ENCODE measurements around the gene CRIP2.

CRIP2 gene

GRCh38 chr14:105487449-105487985 lies 12.9 kb downstream of the CRIP2 start:
- peak in 1 of 3 donors; percentile 57 for DNase-seq (ENCODE audit: low read depth in 3 of 3, low spot score in 1 of 3)

- no peak for DNase-seq (ENCODE audit: low read depth in 3 of 3, low spot score in 1 of 3)
Measured at GRCh38 chr14:105487986-105488777, 13.6 kb downstream of the CRIP2 start.

GRCh38 chr14:105488781-105489541 lies 14.3 kb downstream of the CRIP2 start:
- DNase-seq (ENCODE audit: low read depth in 3 of 3, low spot score in 1 of 3) = no peak

- DNase-seq (ENCODE audit: low read depth in 3 of 3, low spot score in 1 of 3) = peak; percentile 66 to 77 (median 72)
Measured at GRCh38 chr14:105489542-105490266, 15.1 kb downstream of the CRIP2 start.

- DNase-seq (ENCODE audit: low read depth in 3 of 3, low spot score in 1 of 3) = no peak
Measured at GRCh38 chr14:105490267-105490571, 15.6 kb downstream of the CRIP2 start.

GRCh38 chr14:105490572-105491365 lies 16.1 kb downstream of the CRIP2 start, which contains the start of gene TEDC1:
Gene TEDC1, plus strand, starts transcription at chr14:105491246. Its CDS starts 130 bp downstream, at chr14:105491376.
- peak; percentile 94 to 98 (median 98) for DNase-seq (ENCODE audit: low read depth in 3 of 3, low spot score in 1 of 3)

GRCh38 chr14:105491366-105491973 lies 16.8 kb downstream of the CRIP2 start:
- DNase-seq (ENCODE audit: low read depth in 3 of 3, low spot score in 1 of 3) = peak in 2 of 3 donors; percentile 66 to 87

- DNase-seq (ENCODE audit: low read depth in 3 of 3, low spot score in 1 of 3) = no peak
Measured at GRCh38 chr14:105492031-105492970, 17.7 kb downstream of the CRIP2 start.

- no peak for DNase-seq (ENCODE audit: low read depth in 3 of 3, low spot score in 1 of 3)
Measured at GRCh38 chr14:105492971-105493871, 18.6 kb downstream of the CRIP2 start.

- no peak for DNase-seq (ENCODE audit: low read depth in 3 of 3, low spot score in 1 of 3)
Measured at GRCh38 chr14:105493921-105494605, 19.4 kb downstream of the CRIP2 start.

GRCh38 chr14:105494606-105494929 lies 19.9 kb downstream of the CRIP2 start:
- DNase-seq (ENCODE audit: low read depth in 3 of 3, low spot score in 1 of 3) = no peak

GRCh38 chr14:105495101-105495989 lies 20.7 kb downstream of the CRIP2 start:
- no peak for DNase-seq (ENCODE audit: low read depth in 3 of 3, low spot score in 1 of 3)

- no peak for DNase-seq (ENCODE audit: low read depth in 3 of 3, low spot score in 1 of 3)
Measured at GRCh38 chr14:105495990-105496830, 21.6 kb downstream of the CRIP2 start.

- DNase-seq (ENCODE audit: low read depth in 3 of 3, low spot score in 1 of 3) = no peak
Measured at GRCh38 chr14:105496831-105497591, 22.4 kb downstream of the CRIP2 start.

Data from stimulated activated CD4-positive, alpha-beta T cell treated with anti-CD3 and anti-CD28 coated beads, TNF-alpha, amount 100 ng/mL, for 1 hour (primary cell).